IPS-20b (cell line): ENCODE measurements around the gene TUBB8B.
"Not testable (repeated sequence)": the region's sequence is repeated elsewhere in the genome, so short reads cannot be mapped to it uniquely, and the experiment has no call there.

ENCODE experiments used
- H3K27ac ChIP-seq: one replicate; pipeline ENCODE4 v1.5.1; 2013; ENCODE audit warnings: low read length
- H3K27me3 ChIP-seq: 2 replicates; pipeline ENCODE4 v1.6.1; 2013; ENCODE audit warnings: mild to moderate bottlenecking, low read length, inconsistent platforms; ENCODE audit not compliant: insufficient read depth
- H3K36me3 ChIP-seq: 2 replicates; pipeline ENCODE4 v1.6.1; 2013; ENCODE audit warnings: low read depth, mild to moderate bottlenecking, inconsistent platforms, low read length, moderate library complexity; ENCODE audit not compliant: insufficient read depth
- H3K4me1 ChIP-seq: 2 replicates; pipeline ENCODE4 v1.6.1; 2013; ENCODE audit warnings: mild to moderate bottlenecking, control low read depth, inconsistent platforms, low read length, moderate library complexity; ENCODE audit not compliant: insufficient read depth
- H3K4me3 ChIP-seq: 2 replicates; pipeline ENCODE4 v1.5.1; 2013; ENCODE audit warnings: mild to moderate bottlenecking, low read length, inconsistent platforms
- H3K9ac ChIP-seq: 2 replicates; pipeline ENCODE4 v1.6.1; 2013; ENCODE audit warnings: low read depth, mild to moderate bottlenecking, inconsistent platforms, low read length, moderate library complexity
- H3K9me3 ChIP-seq: 2 replicates; pipeline ENCODE4 v1.6.1; 2013; ENCODE audit warnings: mild to moderate bottlenecking, low read depth, low read length, inconsistent platforms; ENCODE audit not compliant: insufficient read depth

The TUBB8B gene

GRCh38 chr18:80881-81280 is 31.5 kb upstream of the TUBB8B start:
- H3K27ac ChIP-seq, H3K4me3 ChIP-seq, H3K36me3 ChIP-seq, H3K9ac ChIP-seq, H3K4me1 ChIP-seq, H3K27me3 ChIP-seq: not testable (repeated sequence)
- peaks cover 20% of the 10 kb centered on the region for H3K9me3 ChIP-seq

DNA sequence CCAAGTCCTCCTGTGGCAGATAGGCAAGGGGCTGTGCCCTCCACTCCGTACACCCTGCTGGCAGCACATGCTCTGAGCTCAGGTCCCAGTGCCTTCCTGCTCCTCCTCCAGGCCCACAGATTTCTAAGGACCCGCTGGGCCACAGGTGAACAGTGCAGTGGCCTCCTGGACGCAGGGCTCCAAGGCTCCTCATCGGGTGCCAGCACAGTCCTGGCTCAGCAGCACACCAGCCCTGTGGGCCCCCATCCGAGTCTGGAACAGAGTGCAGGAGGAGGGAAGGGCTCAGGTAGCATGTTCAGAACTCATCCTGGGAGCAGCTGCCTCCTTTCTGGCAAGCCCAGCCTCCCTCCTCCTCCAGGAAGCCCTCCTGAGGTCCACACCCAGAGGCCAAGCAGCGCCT is 30.8 kb upstream of the TUBB8B start:
- H3K9me3 ChIP-seq: peaks cover 16% of the 10 kb centered on the region
- H3K4me3 ChIP-seq, H3K9ac ChIP-seq: not testable (repeated sequence)

DNA sequence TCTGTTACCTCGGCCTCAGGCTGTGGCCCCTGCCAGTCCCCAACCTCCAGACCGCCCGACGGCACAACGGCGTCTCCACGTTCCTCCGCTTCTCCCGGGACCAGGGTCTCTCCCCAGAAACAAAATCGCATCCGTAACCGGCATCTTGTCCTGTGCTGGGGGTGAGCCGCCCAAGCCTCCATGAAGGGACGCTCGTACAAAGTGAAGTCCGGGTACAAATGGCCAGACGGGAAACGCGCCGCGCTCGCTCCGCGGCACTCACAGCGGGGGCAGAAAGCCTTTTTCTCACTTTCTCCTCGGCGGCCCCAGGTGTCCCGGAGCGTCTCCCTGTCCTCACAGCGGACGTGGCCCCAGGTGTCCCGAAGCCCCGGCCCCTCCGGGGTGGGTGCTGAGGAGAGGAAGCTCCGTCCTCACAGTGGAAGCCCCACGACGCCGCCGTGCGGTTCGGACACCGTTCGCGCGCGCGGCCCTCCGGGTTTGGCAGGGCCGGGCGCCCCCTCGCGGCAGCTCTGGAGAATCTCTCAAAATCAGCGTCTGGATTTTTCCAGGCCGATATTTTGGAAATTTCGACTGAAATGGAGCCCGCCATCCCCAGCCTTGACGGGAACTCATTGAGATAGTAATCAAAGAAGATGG is 26.2 kb upstream of the TUBB8B start:
- not testable (repeated sequence) for H3K27me3 ChIP-seq, H3K4me3 ChIP-seq, H3K9ac ChIP-seq, H3K36me3 ChIP-seq, H3K4me1 ChIP-seq, H3K9me3 ChIP-seq, H3K27ac ChIP-seq

More for the DNA sequence above, 30.8 kb upstream of the TUBB8B start:
- not testable (repeated sequence) for H3K4me1 ChIP-seq, H3K27ac ChIP-seq, H3K36me3 ChIP-seq, H3K27me3 ChIP-seq

DNA sequence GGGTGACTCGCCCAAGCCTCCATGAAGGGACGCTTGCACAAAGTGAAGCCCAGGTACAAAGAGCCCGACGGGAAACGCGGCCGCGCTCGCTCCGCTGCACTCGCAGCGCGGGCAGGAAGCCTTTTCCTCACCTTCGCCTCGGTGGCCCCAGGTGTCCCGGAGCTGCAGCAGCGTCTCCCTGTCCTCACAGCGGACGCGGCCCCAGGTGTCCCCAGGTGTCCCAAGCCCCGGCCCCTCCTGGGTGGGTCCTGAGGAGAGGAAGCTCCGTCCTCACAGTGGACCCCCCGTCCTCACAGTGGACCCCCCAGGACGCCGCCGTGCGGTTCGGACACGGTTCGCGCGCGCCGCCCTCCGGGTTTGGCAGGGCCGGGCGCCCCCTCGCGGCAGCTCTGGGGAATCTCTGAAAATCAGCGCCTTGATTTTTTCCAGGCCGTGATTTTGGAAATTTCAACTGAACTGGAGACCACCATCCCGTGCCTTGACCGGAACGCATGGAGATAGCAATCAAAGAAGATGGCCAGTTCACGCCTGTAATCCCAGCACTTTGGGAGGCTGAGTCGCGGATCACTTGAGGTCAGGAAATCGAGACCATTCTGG is 23.9 kb upstream of the TUBB8B start:
- not testable (repeated sequence) for H3K9ac ChIP-seq, H3K4me1 ChIP-seq, H3K4me3 ChIP-seq, H3K27ac ChIP-seq, H3K36me3 ChIP-seq, H3K27me3 ChIP-seq
- peaks cover 18% of the 10 kb centered on the region; the same call in 1 of the 2 replicates for H3K9me3 ChIP-seq

GRCh38 chr18:67701-68100 is 18.3 kb upstream of the TUBB8B start:
- H3K4me1 ChIP-seq, H3K36me3 ChIP-seq, H3K27ac ChIP-seq, H3K27me3 ChIP-seq, H3K4me3 ChIP-seq, H3K9ac ChIP-seq: not testable (repeated sequence)
- peaks cover 66% of the 10 kb centered on the region for H3K9me3 ChIP-seq

GRCh38 chr18:64279-64678 is 14.9 kb upstream of the TUBB8B start:
- H3K27me3 ChIP-seq, H3K27ac ChIP-seq, H3K4me1 ChIP-seq, H3K36me3 ChIP-seq, H3K9ac ChIP-seq, H3K4me3 ChIP-seq: not testable (repeated sequence)
- H3K9me3 ChIP-seq: peaks cover 54% of the 10 kb centered on the region

DNA sequence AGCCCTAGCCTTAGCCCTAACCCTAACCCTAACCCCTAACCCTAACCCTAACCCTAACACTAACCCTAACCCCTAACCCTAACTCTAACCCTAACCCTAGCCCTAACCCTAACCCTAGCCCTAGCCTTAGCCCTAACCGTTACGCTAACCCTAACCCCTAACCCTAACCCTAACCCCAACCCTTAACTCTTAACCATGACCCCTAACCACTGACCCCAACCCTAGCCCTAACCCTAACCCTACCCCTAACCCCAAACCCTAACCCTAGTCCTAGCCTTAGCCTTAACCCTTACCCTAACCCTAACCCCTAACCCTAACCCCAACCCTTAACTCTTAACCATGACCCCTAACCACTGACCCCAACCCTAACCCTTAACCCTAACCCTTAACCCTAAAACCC is 14.2 kb upstream of the TUBB8B start:
- not testable (repeated sequence) for H3K27ac ChIP-seq, H3K4me1 ChIP-seq, H3K4me3 ChIP-seq, H3K27me3 ChIP-seq, H3K9ac ChIP-seq, H3K36me3 ChIP-seq
- H3K9me3 ChIP-seq: peaks cover 49% of the 10 kb centered on the region

- H3K27ac ChIP-seq, H3K36me3 ChIP-seq, H3K9ac ChIP-seq, H3K4me1 ChIP-seq, H3K4me3 ChIP-seq, H3K9me3 ChIP-seq, H3K27me3 ChIP-seq: not testable (repeated sequence)
Measured at GRCh38 chr18:54388-54787, 5.0 kb upstream of the TUBB8B start.

DNA sequence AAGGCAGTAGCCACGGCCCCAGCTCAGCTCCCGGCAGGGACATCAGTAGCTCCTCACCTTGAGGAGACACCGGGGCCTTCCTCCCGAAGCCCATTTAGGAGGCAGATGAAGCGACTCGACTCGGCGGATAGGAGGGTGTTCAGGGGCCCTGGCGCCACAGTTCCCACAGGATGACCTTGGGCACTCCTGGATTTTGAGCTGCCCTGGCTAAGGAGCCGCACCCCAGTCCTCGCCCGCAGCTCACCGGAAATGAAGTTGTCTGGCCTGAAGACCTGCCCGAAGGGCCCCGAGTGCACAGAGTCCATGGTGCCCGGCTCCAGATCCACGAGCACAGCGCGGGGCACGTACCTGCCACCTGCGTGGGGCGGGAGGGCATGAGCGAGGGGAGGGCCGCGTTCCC is 719 bp downstream of the TUBB8B start:
- H3K4me1 ChIP-seq, H3K4me3 ChIP-seq, H3K27me3 ChIP-seq, H3K27ac ChIP-seq, H3K9ac ChIP-seq, H3K9me3 ChIP-seq, H3K36me3 ChIP-seq: not testable (repeated sequence)

DNA sequence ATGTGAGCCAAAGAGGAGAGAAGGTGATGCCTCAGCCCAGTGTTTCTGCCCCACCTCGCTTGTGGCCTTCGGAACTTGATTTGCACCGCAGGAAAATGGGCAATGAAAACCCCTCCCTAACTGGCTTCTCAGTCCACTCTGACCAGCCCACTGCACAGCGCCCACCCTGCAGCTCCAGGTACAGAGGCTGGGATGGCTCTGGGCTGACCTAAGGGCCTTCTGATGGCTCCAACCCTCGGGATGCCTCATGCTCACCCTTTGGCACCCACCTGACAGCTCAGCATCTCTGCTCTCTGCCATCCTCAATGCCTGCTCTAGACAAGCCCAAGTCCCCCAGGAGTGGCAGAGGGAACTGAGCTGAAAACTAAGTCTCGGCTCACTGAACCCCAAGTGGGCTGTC is 36.2 kb downstream of the TUBB8B start:
- not testable (repeated sequence) for H3K27me3 ChIP-seq

GRCh38 chr18:12773-13172 is 36.6 kb downstream of the TUBB8B start:
- H3K9me3 ChIP-seq, H3K27ac ChIP-seq, H3K4me1 ChIP-seq, H3K9ac ChIP-seq, H3K36me3 ChIP-seq, H3K4me3 ChIP-seq, H3K27me3 ChIP-seq: not testable (repeated sequence)

More for the DNA sequence above, 36.2 kb downstream of the TUBB8B start:
- H3K9ac ChIP-seq, H3K4me3 ChIP-seq, H3K4me1 ChIP-seq, H3K36me3 ChIP-seq, H3K27ac ChIP-seq, H3K9me3 ChIP-seq: not testable (repeated sequence)

DNA sequence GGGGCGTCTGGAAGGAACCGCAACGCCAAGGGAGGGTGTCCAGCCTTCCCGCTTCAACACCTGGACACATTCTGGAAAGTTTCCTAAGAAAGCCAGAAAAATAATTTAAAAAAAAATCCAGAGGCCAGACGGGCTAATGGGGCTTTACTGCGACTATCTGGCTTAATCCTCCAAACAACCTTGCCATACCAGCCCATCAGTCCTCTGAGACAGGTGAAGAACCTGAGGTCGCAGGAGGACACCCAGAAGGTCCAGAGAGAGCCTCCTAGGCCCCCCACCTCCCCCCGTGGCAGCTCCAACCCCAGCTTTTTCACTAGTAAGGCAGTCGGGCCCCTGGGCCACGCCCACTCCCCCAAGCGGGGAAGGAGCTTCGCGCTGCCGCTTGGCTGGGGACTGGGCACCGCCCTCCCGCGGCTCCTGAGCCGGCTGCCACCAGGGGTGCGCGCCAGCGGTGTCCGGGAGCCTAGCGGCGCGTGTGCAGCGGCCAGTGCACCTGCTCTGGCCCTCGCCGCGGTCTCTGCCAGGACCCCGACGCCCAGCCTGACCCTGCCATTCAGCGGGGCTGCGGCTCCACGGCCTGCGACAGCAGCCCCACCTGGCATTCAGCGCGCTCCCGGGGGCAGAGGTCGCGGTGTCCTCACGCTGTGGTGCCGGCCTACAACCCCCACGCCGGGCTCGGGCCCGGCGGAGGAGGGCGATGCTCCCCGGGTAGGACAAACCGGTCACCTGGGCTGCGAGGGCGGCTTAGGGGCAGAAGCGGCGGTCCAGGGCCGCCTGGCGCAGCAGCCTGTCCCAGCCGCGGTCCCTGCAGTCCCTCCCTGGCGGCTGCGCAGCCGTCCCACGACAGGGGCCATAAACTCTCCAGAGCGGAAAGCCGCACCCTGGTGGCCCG is 37.8 kb downstream of the TUBB8B start:
- not testable (repeated sequence) for H3K9ac ChIP-seq, H3K27me3 ChIP-seq, H3K27ac ChIP-seq, H3K4me3 ChIP-seq, H3K36me3 ChIP-seq, H3K9me3 ChIP-seq, H3K4me1 ChIP-seq
